Measurements from ENCODE around the gene OR13C2. TPM values are rescaled to one million over a fixed set of nuclear protein-coding genes. Genes with fewer than 3 reads are reported as not detected.

The OR13C2 gene
- total and polyA plus RNA-seq, 3 donors from 2014 or later: 0.62 TPM; not detected in 2

DNA sequence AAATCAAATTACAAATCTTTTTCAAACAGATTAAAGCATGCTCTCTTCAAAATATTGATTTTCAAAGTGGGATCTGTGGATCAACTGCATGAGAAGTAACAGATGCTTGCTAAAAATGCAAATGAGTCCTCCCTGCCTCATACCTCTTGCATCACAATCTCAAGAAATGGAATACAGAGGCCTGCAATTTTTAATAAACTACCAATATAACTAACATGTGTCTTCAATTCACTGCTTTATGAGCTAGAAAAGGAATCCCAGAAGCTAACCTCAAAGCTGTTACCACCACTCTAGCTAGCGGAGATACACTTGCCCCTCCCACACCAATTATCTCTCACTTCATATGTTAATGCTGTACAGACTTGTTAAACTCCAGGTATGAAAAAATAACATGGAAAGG lies 15.8 kb downstream of the OR13C2 start:
- Histone ChIP-seq H3K27me3 (no peaks in the 10 kb centered on the region), H3K9me3 (no peaks in the 10 kb centered on the region), H3K27ac (no peak overlapping the region), H3K4me1 (no peaks in the 10 kb centered on the region), H3K36me3 (ENCODE audit: low read depth, missing control alignments) (no peaks in the 10 kb centered on the region), H3K4me3 (no peak overlapping the region)
- TF ChIP-seq POLR2A (IDR thresholded peaks at IDR 0.05) (no peak), CTCF (IDR thresholded peaks at IDR 0.05) (no peak)
- intact Hi-C loops (cut with DNase I; ENCODE audit: low total_unique reads): no loop called here
- no peak for DNase-seq
- 83 to 84% methylated on average over 1 of the region's 1 CpG for WGBS, 2 donors

DNA sequence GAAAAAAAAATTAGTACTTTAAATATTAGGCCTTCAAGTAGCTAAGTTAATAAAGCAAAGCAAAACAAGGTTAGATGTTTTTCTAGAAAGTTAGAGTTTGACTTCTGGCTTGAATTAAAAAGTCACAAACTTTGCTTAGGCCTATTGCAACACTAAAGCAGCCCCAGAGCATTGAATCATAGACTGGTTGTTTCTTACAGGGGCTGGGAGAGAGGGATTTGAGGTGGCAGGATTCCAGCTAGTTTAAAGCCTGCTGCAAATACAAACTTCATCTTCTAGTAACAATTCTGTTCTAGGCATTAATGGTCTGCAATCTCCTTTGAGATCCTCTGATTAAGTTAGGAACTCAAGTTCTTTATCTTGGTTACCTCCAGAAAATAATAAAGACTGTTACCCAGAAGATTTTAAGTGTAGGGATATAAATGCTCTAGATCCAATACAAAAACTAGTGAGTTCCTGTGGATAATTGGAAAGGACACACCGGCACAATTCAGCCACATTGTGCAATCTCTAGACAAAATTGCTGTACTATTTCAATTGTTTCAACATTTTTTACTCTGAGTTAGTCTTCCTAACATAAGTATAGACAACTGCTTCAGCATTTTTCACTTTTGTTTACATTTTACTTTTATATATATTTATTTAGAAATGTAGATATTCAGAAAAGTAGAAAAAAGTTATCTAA lies 18.8 kb downstream of the OR13C2 start:
- no peaks in the 10 kb centered on the region for H3K27me3 ChIP-seq
- H3K4me3 ChIP-seq: no peak overlapping the region
- H3K36me3 ChIP-seq (ENCODE audit: low read depth, missing control alignments): no peaks in the 10 kb centered on the region
- no peaks in the 10 kb centered on the region for H3K4me1 ChIP-seq
- DNase-seq: no peak
- intact Hi-C loops (cut with DNase I; ENCODE audit: low total_unique reads): no loop called here
- TF ChIP-seq POLR2A (IDR thresholded peaks at IDR 0.05) (no peak), CTCF (IDR thresholded peaks at IDR 0.05) (no peak)
- WGBS, 2 donors: 84 to 86% methylated on average over 1 of the region's 1 CpG
- no peak overlapping the region for H3K27ac ChIP-seq
- H3K9me3 ChIP-seq: no peaks in the 10 kb centered on the region

DNA sequence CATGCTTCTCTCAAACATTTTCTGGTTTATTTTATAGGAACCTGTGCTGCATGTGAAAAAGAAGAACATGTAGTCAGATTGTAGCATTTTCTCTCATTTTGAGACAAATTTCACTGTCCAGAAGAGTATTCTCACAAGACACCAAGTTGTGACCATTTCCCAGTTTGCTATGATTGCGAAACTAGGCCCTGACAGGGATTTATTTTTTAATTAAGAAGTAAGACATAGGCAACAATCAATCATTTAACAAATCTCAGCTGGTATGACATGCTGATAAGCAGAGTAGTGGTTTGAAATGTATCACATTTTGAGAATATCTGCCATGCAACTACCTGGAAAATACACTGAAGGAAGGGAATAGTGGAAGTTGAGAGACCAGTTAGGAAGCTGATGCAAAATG lies 24.9 kb downstream of the OR13C2 start:
- no peaks in the 10 kb centered on the region for H3K36me3 ChIP-seq (ENCODE audit: low read depth, missing control alignments)
- 89 to 95% methylated on average over 1 of the region's 1 CpG for WGBS, 2 donors
- TF ChIP-seq POLR2A (IDR thresholded peaks at IDR 0.05) (no peak), CTCF (IDR thresholded peaks at IDR 0.05) (no peak)
- H3K4me1 ChIP-seq: no peaks in the 10 kb centered on the region
- H3K27me3 ChIP-seq: no peaks in the 10 kb centered on the region
- H3K4me3 ChIP-seq: no peak overlapping the region
- intact Hi-C loops (cut with DNase I; ENCODE audit: low total_unique reads): no loop called here
- no peak overlapping the region for H3K27ac ChIP-seq
- no peak for DNase-seq
- H3K9me3 ChIP-seq: no peaks in the 10 kb centered on the region

DNA sequence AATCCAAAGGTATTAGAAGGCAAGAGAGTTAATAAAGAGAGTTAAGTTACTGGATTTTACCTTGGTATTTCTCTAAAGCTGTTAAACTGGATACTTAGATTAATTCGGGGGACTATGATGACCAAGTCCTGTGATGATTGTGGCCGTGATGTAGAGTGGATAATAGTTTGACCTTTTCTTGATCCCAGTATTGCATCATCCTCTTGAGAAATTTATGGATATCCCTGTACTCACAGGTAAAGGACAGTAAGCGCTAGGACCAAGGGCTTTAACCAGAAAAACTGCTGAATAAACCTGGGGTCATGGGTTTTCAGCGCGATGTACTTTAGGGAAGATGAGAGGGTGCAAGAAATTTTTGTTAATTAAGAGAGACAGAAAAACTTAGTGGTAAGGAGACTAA lies 28.2 kb downstream of the OR13C2 start:
- no peak for DNase-seq
- TF ChIP-seq CTCF (IDR thresholded peaks at IDR 0.05): no peak
- TF ChIP-seq POLR2A (IDR thresholded peaks at IDR 0.05): no peak
- Histone ChIP-seq H3K36me3 (ENCODE audit: low read depth, missing control alignments) (no peaks in the 10 kb centered on the region), H3K4me3 (no peak overlapping the region), H3K27ac (no peak overlapping the region), H3K9me3 (no peaks in the 10 kb centered on the region), H3K4me1 (no peaks in the 10 kb centered on the region), H3K27me3 (no peaks in the 10 kb centered on the region)
- intact Hi-C loops (cut with DNase I; ENCODE audit: low total_unique reads): no loop called here
- 81 to 91% methylated on average over 5 of the region's 5 CpGs for WGBS, 2 donors

GRCh38 chr9:104575456-104575855 lies 30.0 kb downstream of the OR13C2 start:
- no peaks in the 10 kb centered on the region for H3K4me1 ChIP-seq
- no peak for TF ChIP-seq POLR2A (IDR thresholded peaks at IDR 0.05)
- no peak for TF ChIP-seq CTCF (IDR thresholded peaks at IDR 0.05)
- no peak overlapping the region for H3K4me3 ChIP-seq
- H3K36me3 ChIP-seq (ENCODE audit: low read depth, missing control alignments): no peaks in the 10 kb centered on the region
- H3K27ac ChIP-seq: no peak overlapping the region
- DNase-seq: no peak
- no peaks in the 10 kb centered on the region for H3K27me3 ChIP-seq
- 82 to 85% methylated on average over 2 of the region's 2 CpGs for WGBS, 2 donors
- no peaks in the 10 kb centered on the region for H3K9me3 ChIP-seq
- intact Hi-C loops (cut with DNase I; ENCODE audit: low total_unique reads): no loop called here
